HG03280 (cell line): Measurements from ENCODE around the gene TTC29.

Source experiments
- ATAC-seq: cut with Tn5 transposase; IDR thresholded peaks from one replicate; pipeline ENCODE4 v1.9.1; 2021; ENCODE audit warnings: mild to moderate bottlenecking, moderate library complexity; ENCODE audit not compliant: unreplicated experiment

Gene TTC29, protein sequence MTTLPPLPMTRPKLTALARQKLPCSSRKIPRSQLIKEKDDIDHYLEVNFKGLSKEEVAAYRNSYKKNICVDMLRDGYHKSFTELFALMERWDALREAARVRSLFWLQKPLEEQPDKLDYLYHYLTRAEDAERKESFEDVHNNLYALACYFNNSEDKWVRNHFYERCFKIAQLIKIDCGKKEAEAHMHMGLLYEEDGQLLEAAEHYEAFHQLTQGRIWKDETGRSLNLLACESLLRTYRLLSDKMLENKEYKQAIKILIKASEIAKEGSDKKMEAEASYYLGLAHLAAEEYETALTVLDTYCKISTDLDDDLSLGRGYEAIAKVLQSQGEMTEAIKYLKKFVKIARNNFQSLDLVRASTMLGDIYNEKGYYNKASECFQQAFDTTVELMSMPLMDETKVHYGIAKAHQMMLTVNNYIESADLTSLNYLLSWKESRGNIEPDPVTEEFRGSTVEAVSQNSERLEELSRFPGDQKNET

DNA sequence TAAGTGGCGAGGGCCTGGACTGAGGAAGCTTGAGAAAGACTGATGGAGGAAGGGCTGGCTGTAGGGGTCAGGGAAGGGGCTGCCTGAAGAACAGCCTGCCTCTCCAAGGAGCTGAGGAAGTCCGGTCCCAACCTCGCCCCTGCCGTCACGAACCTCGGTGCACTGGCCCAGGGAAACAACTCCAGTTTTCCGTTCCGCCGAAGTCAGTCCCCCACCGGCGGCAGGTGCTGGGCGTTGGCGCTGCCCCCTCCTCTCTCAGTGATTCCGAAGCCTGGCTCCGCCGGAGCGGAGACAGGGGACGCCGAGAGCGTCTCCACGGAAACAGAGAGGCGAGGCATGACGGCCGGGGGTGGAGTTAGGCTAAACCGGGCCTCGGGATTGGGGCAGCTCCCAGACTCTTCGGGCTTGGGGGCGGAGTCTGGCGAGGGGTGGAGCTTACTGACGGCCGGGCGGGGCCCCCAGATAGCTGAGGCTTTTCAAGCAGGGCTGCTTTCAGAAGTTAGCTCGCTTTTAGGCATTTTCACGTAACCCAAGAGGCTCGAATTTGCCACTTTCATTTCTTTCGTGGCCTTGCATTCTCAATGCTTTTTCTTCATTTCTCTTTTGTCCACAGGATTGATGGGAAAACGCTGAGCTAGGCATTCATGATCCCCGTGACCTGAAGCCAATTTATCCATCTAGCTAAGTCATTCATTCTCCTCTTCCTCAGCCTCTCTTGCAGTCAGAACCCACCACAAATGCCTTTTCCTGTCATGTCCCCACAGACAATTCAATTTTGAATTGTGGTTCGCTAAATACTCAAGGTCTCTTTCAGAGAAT is at the start of gene TTC29:
Gene TTC29 (minus strand): TSS at position 309 of the 819 bp plus-strand sequence. CDS start 5,969 bp downstream, outside the sequence.
- peak; percentile 100 for ATAC-seq

DNA sequence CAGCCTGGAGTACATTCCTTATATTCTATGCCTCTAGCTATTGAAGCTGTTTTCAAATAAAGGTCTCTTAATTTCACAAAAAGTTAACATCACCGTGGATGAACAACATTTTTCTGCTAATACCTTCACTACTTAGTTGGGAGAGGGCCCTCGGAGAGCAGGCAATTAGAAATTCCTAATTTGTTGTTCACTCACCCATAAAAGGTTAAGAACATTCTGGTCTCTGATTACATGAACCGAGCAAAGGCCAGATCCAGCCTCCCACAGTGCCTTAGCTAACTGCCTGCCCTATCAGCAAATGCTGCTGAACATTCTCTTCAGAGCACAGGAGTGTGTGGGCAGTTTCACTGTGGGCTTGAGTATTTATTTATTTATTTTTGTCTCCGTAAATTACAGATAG is 36.0 kb upstream of the TTC29 start:
- ATAC-seq, result no peak

GRCh38 chr4:146978641-146979040 is 33.0 kb upstream of the TTC29 start:
- no peak for ATAC-seq

GRCh38 chr4:146976145-146976544 is 30.5 kb upstream of the TTC29 start:
- ATAC-seq, result no peak

DNA sequence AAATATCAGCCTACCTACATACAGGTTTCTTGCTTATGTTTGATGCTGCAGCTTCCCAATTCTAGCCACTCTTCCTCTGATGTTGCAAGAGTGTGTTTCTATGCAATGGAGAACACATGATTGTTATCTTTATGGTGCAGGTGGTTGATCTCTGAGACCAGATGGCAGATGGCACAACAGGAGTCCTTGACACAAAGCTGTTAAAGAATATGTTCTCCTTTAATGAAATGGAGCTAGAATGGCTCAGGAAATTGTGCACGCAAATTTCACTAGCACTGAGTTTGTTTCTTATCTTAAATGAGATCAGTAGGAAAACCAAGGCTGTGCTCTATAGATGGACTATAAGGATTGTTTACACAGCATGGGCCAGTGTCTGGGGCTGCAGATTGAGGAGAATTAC is 29.9 kb upstream of the TTC29 start:
- ATAC-seq, result no peak

DNA sequence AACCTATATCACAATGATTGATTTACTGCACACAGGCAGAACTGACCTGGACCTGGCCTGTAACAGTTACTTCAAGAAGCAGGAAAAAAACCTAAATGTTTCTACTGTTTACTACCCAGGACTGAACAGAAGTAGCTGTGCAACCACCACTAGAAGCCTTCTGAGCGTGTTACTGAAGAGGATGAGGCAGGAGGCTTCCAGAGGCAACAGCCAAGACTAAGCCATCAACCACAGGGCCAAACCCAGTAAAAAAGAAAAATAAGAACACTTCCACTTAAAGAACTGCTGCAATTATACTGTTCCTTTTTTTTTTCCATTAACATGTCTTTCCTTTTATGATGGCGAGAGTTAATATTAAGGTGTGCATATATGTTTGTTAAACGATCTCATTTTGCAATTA is 29.4 kb upstream of the TTC29 start:
- ATAC-seq, result no peak

DNA sequence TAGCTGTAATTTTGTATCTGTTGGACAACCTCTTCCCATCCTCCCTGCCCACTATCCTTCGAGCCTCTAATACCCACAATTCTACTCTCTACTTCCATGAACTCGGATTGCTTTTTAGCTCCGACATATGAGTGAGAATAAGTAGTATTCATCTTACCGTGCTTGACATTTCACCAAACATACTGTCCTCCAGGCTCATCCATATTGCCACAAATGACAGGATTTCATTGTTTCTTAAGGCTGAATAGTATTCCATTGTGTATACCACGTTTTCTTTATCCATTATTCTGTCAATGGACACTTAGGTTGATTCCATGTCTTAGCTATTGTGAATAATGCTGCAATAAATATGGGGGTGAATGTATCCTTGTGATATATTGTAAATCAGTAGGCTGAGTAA is 26.4 kb upstream of the TTC29 start:
- ATAC-seq, result no peak

DNA sequence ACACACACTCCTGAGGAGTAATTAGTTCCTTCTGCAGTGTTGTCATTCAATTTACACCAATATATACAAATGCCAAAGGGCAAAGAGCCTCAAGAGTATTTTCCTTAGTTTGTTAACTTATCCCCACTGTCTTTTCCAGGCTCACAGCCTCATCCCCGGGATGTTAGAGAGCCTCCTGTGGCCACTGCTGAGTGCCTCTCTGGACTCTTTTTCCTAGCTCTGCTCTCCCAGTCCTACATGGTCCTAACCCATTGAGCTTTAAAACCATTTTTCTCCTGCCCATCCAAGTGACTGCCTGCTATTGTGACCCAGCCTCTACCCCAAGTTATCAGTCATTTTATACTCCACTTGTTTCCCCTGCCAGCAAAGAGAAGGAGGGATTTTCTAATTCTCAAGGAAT is 23.5 kb upstream of the TTC29 start:
- ATAC-seq, result no peak

DNA sequence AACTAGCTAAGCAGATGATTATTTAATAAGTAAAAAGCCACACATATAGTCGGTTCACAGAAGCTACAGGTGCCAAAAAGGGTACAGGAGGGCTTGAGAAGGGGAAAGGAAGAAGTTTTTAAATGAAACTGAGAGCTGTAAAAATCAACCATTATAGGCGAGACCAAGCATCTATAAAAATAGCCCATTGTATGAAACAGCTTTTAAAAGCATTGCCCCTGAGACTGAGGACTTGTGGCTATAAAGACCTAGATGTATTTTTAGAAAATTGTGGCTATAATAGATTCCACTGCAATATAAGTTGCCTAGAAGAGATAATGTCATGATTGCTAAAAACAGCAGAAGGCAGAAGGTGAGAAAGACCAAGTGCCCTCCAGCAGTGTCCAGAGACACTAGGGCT is 15.0 kb upstream of the TTC29 start:
- no peak for ATAC-seq

DNA sequence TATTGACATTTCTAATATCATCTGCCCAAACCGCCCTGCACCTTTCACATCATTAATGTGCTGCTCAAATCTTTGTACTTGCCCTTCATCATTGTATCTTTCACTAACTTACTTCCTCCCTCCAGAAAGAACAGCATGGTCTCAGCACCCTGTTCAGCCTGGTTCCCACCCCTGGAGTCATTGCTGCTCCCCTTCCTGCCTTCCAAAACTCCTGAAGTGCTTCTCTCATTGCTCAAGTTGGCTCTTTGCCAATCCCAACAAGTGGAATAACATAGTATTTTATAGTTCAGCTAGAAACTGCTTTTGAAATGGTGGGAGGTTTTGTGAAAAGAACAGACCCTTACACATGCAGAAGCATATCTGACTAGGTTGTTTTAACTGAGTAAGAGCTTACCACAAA is 14.0 kb upstream of the TTC29 start:
- ATAC-seq, result no peak

DNA sequence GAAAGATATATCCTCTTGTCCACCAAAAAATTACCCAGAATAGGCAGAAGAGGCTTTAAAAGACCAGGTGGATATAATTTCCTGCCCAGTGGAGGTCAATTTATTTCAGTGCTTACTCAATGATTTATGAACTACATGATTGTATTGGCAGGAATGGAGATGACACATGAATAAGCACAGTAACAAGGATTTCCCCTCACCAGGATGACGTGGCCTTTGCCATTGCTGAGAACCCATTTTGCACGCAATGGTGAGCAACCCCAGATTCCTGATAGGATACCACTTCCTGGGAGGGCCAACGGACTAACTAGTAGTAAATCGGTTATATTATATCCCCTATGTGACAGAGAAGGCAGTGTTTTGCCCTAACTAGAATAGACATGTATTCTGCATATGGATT is 11.6 kb upstream of the TTC29 start:
- no peak for ATAC-seq

DNA sequence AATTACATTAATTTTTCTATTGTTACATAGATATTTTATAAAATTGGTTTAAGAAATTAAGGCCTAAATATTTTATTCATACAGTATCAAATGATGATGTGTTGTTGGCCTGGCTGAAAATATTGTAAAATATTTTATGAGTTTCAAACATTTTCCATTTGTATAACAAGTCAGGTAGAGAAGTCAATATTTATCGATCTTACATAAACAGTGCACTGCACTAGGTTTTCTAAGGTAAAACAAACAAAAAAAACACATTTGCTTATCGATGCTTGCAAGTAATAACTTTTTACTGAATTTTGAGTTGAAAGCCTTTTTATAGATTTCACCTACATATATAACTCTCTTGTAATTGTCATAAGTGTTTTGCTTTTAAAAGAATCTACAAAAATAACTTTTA is 7.2 kb upstream of the TTC29 start:
- ATAC-seq, result no peak

GRCh38 chr4:146949559-146949958 is 3.9 kb upstream of the TTC29 start:
- no peak for ATAC-seq

DNA sequence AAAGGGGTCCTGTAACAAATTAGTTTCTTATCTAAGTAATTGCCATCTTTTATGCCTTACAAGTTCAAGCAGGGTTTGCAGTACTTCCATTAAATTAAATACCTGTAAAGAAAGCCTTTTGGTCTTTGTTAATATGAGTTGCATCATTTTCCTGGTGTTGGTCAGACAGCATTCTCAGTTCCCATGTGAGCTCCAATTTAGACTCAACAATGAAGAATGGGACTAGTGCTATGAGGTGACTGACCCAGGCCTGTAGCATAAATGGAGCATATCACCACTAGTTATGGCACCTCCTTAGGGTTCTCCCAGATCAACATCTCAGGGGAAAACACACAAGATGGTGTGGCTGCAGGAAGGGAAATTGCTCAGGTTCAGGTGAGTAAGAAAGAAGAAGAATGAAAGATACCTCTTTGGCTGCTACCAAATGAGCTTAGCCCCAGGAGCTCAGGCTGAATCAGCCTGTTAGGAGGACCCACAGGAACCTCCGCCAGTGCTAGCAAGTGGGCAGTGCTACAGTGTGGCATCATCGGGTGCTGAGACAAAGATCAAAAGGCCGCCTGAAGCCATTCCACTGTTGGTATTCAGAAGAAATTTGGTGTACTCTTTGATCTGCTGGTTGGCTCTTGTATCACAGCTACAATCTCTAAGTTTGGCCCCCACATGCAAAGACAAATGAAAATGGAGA is 1.8 kb downstream of the TTC29 start:
- no peak for ATAC-seq

- ATAC-seq, result no peak
These were observed 13.5 kb downstream of the TTC29 start for GRCh38 chr4:146932116-146932515.

- no peak for ATAC-seq
These were observed 15.0 kb downstream of the TTC29 start for GRCh38 chr4:146930673-146931072.

GRCh38 chr4:146927695-146928094 is 18.0 kb downstream of the TTC29 start:
- no peak for ATAC-seq

DNA sequence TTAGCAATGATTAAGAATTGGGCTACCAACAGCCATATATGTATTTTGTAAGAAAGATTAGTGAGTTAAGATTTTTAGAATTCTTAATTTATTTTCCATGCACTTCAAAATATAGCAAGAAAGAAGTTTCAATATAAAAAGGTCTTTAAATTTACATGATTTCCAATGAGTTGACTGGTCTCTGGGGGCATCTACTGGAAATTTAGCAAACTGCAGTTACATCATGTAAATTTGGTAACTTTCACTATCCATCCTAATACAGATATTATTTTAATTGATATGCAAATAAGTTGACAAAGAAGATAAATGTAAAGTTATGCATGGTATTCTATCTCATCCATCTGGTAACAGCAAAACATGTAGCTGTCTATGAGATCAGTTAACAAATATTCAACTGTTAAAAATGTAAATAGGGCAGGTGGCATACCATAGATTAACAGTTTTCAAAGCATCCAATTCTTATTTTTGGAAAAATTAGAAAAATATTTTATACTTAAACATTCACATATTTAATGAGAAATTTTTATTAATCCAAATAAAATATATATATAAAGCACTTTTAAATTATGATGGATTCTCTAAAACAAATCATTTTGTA is 29.1 kb downstream of the TTC29 start:
- peak; percentile 57 for ATAC-seq

GRCh38 chr4:146915132-146915531 is 30.5 kb downstream of the TTC29 start:
- ATAC-seq, result no peak

- ATAC-seq, result no peak
These were observed 45.4 kb downstream of the TTC29 start for GRCh38 chr4:146900295-146900694.

- ATAC-seq, result no peak
These were observed 55.4 kb downstream of the TTC29 start for GRCh38 chr4:146890301-146890700.
